ENCODE results near the gene RNF225. TPM values are rescaled to one million over a fixed set of nuclear protein-coding genes. Genes with fewer than 3 reads are reported as not detected.

RNF225 gene
- total RNA-seq, 1 experiment from 2014 or later: 0.20 TPM

Other genes with a start within 250 kb of the RNF225 start
- 9.3 and 9.7 TPM in 2 replicates for gene ZNF329, start 244.9 kb upstream of the RNF225 start, total RNA-seq (2014; rRNA removed; shearing (Covaris generic))
- 19.3 and 23.3 TPM in 2 replicates for gene ZNF274, start 212.6 kb upstream of the RNF225 start, total RNA-seq (2014; rRNA removed; shearing (Covaris generic))
- gene ZNF544, start 166.7 kb upstream of the RNF225 start, total RNA-seq (2014; rRNA removed; shearing (Covaris generic)): 40.5 and 46.1 TPM in 2 replicates
- gene ZNF8, start 116.7 kb upstream of the RNF225 start, total RNA-seq (2014; rRNA removed; shearing (Covaris generic)): 12.7 and 13.4 TPM in 2 replicates
- 45.0 and 47.4 TPM in 2 replicates for gene ERVK3-1, start 90.3 kb upstream of the RNF225 start, total RNA-seq (2014; rRNA removed; shearing (Covaris generic))
- 4.7 and 5.0 TPM in 2 replicates for gene ZSCAN22, start 68.7 kb upstream of the RNF225 start, total RNA-seq (2014; rRNA removed; shearing (Covaris generic))
- 9.7 and 10.2 TPM in 2 replicates for gene A1BG, start 42.2 kb upstream of the RNF225 start, total RNA-seq (2014; rRNA removed; shearing (Covaris generic))
- gene ZNF497, start 32.9 kb upstream of the RNF225 start, total RNA-seq (2014; rRNA removed; shearing (Covaris generic)): 0.45 and 0.73 TPM in 2 replicates
- 0.30 and 0.47 TPM in 2 replicates for gene ZNF837, start 14.6 kb upstream of the RNF225 start, total RNA-seq (2014; rRNA removed; shearing (Covaris generic))
- gene RPS5, start 8.4 kb upstream of the RNF225 start, total RNA-seq (2014; rRNA removed; shearing (Covaris generic)): 1,942 and 2,376 TPM in 2 replicates
- 12.2 and 13.8 TPM in 2 replicates for gene ZNF584, start 13.0 kb downstream of the RNF225 start, total RNA-seq (2014; rRNA removed; shearing (Covaris generic))
- gene ZNF132, start 44.5 kb downstream of the RNF225 start, total RNA-seq (2014; rRNA removed; shearing (Covaris generic)): not detected in 2 replicates
- 6.4 and 6.7 TPM in 2 replicates for gene ZNF324B, start 56.0 kb downstream of the RNF225 start, total RNA-seq (2014; rRNA removed; shearing (Covaris generic))
- gene ZNF324, start 71.4 kb downstream of the RNF225 start, total RNA-seq (2014; rRNA removed; shearing (Covaris generic)): 9.1 and 9.6 TPM in 2 replicates
- 6.1 and 6.7 TPM in 2 replicates for gene ZNF446, start 80.7 kb downstream of the RNF225 start, total RNA-seq (2014; rRNA removed; shearing (Covaris generic))
- gene SLC27A5, start 116.3 kb downstream of the RNF225 start, total RNA-seq (2014; rRNA removed; shearing (Covaris generic)): 0.89 and 1.0 TPM in 2 replicates
- gene ZBTB45, start 124.2 kb downstream of the RNF225 start, total RNA-seq (2014; rRNA removed; shearing (Covaris generic)): 5.1 and 5.5 TPM in 2 replicates
- gene TRIM28, start 148.4 kb downstream of the RNF225 start, total RNA-seq (2014; rRNA removed; shearing (Covaris generic)): 586 and 615 TPM in 2 replicates
- gene CHMP2A, start 159.4 kb downstream of the RNF225 start, total RNA-seq (2014; rRNA removed; shearing (Covaris generic)): 40.1 and 44.9 TPM in 2 replicates
- 62.8 and 72.0 TPM in 2 replicates for gene UBE2M, start 163.0 kb downstream of the RNF225 start, total RNA-seq (2014; rRNA removed; shearing (Covaris generic))
- gene MZF1, start 177.7 kb downstream of the RNF225 start, total RNA-seq (2014; rRNA removed; shearing (Covaris generic)): 6.0 and 6.5 TPM in 2 replicates

Measured in SJCRH30 (cell line).